GM19468 (cell line): ENCODE results near the gene APCDD1L.
"Not testable (repeated sequence)": the region's sequence is repeated elsewhere in the genome, so short reads cannot be mapped to it uniquely, and the experiment has no call there.

Experiments
- ATAC-seq: cut with Tn5 transposase; IDR thresholded peaks from one replicate; pipeline ENCODE4 v1.9.1; 2021; ENCODE audit warnings: mild to moderate bottlenecking, moderate library complexity, moderate number of reproducible peaks; ENCODE audit not compliant: unreplicated experiment; ENCODE audit errors: extremely low read depth

APCDD1L gene

GRCh38 chr20:58424218-58424969, 90.8 kb downstream of the APCDD1L start:
- ATAC-seq = no peak

GRCh38 chr20:58421497-58421850, 93.7 kb downstream of the APCDD1L start:
- no peak for ATAC-seq

- ATAC-seq = no peak
Measured at GRCh38 chr20:58420798-58421496, 94.3 kb downstream of the APCDD1L start.

GRCh38 chr20:58418949-58419748, 96.0 kb downstream of the APCDD1L start:
- ATAC-seq = no peak

- no peak for ATAC-seq
Measured at GRCh38 chr20:58417438-58417837, 97.8 kb downstream of the APCDD1L start.

- no peak for ATAC-seq
Measured at GRCh38 chr20:58416835-58417234, 98.4 kb downstream of the APCDD1L start.

GRCh38 chr20:58416057-58416456, 99.1 kb downstream of the APCDD1L start:
- no peak for ATAC-seq

GRCh38 chr20:58414786-58415185, 100.4 kb downstream of the APCDD1L start:
- not testable (repeated sequence) for ATAC-seq

- ATAC-seq = not testable (repeated sequence)
Measured at GRCh38 chr20:58414216-58414615, 101.0 kb downstream of the APCDD1L start.
